Activated naive CD4-positive, alpha-beta T cell (primary cell): ENCODE data around the gene SHLD1.
A peak's percentile ranks its signal among the peaks of the same experiment; 100 is the strongest.

Source experiments
- DNase-seq, 4 experiments: peaks; one replicate each; lab custom pipeline; 2025; lab: John Stamatoyannopoulos, UW

The SHLD1 gene

DNA sequence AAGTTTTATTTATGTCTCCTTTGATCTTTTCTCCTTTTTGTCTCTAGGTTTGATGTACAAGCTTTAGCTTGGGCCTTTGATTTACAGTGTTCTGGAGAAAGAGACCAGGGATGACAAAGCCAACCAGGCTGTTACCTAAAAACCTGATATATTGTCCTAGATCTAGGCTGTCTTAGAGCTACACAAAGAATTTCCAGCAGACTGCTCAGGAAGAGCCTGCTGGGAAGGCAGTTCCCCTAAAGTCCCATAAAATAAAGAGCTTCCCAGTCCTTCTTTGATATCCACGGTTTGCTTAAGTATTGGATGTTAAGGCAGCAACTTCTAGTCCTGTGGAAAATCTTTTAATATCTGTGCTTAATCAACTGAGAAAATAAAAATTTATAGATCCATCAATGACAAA, 70.5 kb downstream of the SHLD1 start:
- no peak for DNase-seq

DNA sequence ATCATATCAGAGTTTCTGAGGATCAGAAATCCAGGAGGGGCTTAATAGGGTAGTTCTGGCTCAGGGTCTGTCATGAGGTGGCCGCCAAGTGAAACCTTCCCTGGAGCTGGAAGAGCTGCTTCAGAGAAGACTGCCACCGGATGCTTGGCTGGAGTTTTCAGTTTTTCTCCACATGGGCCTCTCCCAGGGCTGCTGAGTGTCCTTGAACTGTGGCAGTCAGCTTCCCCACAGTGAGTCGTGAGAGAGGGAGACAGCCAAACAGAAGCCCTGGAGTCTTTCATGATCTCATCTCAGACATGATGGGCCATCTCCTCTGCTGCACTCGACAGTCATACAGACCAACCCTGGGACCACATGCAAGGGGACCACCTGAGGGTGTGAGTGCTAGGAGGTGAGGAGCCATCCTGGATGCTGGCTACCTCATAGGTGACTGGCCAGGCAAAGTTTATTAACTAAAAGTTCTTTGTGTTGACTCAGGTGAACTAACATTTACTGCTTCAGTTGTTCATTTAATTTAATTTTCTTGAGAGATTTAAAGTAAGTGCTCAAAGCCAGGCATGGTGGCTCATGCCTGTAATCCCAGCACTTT, 71.5 kb downstream of the SHLD1 start:
- no peak for DNase-seq

- DNase-seq = no peak
Observed at GRCh38 chr20:5822569-5822968, 72.4 kb downstream of the SHLD1 start.

DNA sequence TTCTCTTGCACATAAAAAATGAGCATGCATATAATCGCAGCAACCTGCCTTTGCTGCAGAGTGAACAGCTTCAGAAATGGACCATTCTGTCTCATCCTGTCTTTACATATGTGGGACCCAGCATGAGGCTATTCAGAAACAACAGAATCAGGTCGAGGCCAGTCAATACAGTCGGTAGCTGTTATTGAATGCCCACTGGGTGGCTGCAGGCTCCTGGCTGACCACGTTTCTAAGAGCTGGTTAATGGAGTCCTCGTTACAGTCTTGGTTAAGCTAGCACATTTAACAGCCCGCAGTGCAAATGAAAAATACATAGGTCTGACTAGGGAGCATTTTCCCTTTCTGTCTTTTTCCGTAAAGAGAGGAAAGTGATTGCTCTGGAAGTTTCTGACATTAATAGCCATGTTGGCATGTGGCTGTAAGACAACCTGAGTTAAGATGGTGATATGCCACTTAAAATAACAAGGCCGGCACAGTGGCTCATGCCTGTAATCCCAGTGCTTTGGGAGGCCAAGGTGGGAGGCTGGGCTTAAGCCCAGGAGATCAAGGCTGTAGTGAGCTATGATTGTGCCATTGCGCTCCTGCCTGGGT, 75.0 kb downstream of the SHLD1 start:
- no peak for DNase-seq

GRCh38 chr20:5827098-5827853, 77.1 kb downstream of the SHLD1 start:
- no peak for DNase-seq

DNA sequence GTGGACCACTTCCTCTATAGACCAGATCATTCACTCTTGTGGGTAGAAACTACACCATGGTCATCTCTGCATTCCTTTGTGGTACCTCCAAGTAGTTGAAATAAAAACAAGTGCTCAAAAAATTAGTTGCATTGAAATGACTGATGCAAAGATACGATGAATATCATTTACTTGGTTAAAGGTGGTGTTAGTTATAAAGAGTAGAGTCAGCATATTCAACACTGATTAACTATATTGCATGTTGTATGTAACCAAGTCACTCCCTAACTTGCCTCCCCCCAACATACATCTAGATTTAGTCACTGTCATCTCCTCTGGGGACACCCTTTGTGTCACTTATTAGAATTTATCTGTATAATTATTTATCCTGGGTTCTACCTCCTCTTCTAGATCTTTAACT, 77.7 kb downstream of the SHLD1 start:
- DNase-seq = no peak

- no peak for DNase-seq
Observed at GRCh38 chr20:5829241-5829809, 79.1 kb downstream of the SHLD1 start.

DNA sequence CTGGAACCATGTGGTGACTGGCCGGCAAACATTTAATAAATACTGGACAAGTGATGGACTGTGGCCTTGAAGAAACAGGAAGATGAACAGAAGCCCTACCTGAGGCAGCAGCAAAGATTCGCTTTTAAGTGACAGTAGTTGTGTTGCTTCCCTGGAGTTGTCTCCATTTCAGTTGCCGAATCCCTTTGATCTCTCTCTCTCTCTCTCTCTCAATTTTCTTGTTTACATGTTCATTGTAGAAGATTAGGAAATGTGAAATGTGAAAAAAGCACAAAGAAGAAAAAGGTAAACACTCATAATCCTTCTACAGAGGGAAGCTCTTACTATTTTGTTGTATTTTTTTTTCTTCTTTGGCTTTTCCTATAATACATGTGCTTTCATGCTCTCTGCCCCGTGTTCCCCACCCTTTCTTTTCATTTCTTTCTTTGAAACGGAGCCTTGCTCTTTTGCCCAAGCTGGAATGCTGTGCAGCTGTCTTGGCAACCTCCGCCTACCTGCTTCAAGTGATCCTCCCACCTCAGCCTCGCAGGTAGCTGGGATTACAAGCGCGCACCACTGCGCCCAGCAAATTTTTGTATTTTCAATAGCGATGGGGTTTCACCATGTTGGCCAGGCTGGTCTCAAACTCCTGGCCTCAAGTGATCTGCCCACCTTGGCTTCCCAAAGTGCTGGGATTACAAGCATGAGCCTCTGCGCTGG, 81.5 kb downstream of the SHLD1 start:
- DNase-seq = no peak

GRCh38 chr20:5833309-5833941, 83.2 kb downstream of the SHLD1 start:
- no peak for DNase-seq

GRCh38 chr20:5834436-5835005, 84.3 kb downstream of the SHLD1 start:
- no peak for DNase-seq

GRCh38 chr20:5835321-5835821, 85.2 kb downstream of the SHLD1 start:
- peak in 1 of 4 experiments; percentile 10 for DNase-seq

DNA sequence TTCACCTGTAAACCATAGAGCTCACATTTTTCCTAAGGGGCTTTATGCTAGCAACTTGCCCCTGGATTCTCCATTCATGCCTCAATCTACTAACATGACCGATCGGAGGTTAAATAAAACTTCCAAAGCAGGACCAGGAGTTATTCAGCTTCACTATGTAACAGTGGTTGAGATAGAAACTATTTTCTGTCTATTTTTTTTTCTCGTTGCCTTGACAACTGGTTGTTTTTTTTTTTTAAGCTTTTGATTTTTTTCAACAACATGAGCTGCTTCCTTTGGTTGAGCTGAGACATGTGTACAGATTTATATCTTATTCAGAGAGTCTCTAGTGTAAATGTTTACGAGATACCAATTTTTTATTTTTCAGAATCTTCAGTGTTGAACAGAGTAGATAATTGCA, 85.7 kb downstream of the SHLD1 start:
- DNase-seq = no peak

GRCh38 chr20:5836569-5836968, 86.4 kb downstream of the SHLD1 start:
- DNase-seq = no peak

DNA sequence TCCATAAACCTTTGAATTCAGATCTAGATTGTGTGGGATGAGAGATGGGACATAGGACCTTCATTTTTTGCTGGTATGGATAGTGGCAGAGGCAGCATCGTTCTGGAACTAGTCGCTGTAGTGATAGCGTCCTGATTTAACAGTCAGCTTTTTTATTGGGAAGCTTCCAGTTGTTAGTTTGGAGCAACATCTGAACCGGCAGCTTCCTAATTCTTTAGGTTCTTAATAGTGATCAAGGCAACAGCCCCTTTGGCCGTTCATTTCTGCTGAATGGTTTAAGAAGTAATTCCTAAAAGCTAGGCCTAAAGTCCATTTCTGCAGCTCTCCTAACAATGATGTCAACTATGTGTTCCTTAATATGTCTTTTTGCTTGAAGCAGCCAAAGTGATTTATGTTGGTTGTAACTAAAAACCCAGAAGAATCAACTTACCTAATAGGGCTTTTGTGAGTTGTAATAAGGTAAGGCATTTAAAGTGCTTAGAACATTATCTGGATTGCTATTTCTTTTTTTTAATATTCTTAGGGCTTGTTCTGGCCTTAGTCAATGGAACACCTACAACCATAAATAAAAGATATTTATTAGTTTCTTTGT, 90.3 kb downstream of the SHLD1 start:
- no peak for DNase-seq

GRCh38 chr20:5841522-5841921, 91.3 kb downstream of the SHLD1 start:
- no peak for DNase-seq

DNA sequence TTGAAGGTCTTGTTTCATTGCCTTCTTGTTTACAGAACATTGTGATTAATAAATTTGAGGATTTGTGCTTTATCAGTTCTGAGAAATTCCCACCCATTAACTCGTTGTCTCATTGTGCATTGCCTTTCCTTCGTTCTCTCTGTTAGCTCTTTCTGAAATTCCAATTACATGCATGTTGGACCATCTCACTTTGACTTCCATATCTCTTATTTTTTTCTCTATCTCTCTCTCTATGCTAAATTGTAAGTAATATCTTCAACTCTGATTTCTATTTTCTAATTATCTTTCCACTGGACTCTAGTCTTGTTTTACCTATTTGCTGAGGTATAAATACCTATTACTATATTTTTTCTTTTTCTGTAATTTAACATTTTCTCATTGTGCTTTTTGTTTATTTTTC, 92.3 kb downstream of the SHLD1 start:
- DNase-seq = no peak

- DNase-seq = no peak
Observed at GRCh38 chr20:5843054-5843592, 92.9 kb downstream of the SHLD1 start.

DNA sequence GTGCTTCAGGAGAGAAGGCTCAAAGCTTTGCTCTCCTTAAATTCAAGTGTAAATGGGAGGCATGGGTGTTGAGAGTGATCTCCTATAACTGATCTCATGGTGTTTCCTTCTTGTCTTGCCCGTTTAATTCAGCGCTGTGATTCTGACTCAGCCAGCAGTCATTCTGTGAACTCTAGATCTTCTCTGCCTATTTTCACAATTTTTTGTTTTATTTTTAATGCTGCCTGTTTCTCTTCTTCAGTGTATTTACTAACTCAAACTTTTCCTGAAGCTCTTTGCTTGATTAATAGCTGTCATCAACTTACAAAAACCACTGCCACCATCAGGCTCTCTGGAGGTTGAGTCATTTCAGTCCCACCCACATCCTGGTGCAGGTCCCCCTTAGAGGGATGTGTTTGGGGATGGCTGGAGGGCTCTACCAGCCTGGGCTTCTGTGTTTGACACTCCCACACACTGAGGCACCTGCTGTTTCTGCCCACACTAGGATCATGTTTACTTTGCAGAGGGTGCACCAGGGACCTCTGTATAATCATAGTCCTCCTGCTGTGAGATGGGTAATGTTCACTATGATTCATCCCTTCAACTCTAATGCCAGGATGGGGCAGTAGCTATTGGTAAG, 94.0 kb downstream of the SHLD1 start:
- no peak for DNase-seq

DNA sequence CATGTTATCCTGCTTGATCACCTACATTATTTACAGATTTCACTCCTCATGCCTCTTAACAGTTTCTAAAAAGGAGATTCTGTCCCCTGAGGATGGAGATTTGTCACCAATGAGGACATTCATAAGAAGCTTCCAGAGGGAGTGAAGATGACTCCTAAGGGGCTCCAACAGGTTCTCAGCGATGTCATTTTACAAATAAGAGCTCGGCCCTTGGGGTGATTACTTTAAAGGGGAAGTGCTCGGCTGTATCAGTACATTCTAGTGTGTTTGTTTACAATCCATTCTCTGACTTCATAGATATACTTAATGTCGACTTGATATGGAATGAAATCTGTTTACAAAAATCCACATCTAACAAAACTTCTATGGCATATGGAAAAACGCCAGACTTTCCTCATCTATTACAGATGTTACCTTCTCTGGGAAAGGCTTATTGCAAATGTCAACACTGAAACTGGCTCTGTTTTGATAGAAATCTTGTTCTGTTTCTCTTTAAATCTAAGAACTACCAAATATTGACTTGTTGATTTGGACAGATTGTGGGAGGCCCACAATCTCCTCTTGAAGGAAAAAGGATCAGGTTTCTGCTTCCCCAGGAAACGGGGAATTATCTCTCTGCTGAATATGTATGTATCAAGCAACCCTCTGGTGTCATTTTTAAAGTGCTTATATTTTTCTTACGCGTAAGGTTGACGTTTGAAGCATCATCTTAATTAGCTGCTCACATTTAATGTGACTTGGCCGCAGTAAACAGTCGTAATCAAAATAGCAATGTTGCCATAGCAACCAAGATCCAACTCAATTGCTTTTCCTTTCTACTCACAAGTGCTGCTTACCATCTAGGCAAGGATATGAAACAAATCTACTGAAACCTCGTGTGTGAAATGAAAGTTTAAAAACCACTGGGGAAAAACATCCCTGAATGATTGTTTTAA, 95.7 kb downstream of the SHLD1 start:
- DNase-seq = no peak
